ENCODE measurements around the gene CAPN2. TPM values are rescaled to one million over a fixed set of nuclear protein-coding genes. Genes with fewer than 3 reads are reported as not detected.
A peak's percentile ranks its signal among the peaks of the same experiment; 100 is the strongest.

The CAPN2 gene
- total and polyA plus RNA-seq, 10 donors: 20.5 to 106 (median 82.0) TPM

DNA sequence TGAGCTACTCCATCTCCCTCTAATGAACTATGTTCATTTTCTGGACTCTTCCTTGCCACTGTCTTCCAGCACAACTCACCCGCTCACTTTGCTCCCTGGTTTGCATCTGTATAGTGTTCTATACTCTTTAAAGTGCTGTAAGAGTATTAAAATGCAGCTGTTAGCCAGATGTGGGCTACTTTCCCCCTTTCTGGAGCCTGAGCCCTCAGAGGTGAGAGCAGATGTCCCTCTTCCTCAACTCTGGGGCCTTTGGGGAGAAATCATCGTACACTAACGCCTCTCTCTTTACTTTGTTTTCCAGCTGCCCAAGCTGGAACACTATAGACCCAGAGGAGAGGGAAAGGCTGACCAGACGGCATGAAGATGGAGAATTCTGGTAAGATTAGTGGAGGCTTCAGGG, 39.4 kb downstream of the CAPN2 start:
- H3K27ac ChIP-seq: no peak overlapping the region
- H3K4me3 ChIP-seq: no peak overlapping the region
- no peaks in the 10 kb centered on the region for H3K9me3 ChIP-seq
- 95 to 98% (median 96%) methylated on average over 4 of the region's 4 CpGs for WGBS, 5 donors
- DNase-seq: no peak
- intact Hi-C loops (cut with DNase I; ENCODE audit: low total_unique reads): no loop called here
- TF ChIP-seq POLR2AphosphoS5 (IDR thresholded peaks at IDR 0.05) (no peak), POLR2A (IDR thresholded peaks at IDR 0.05) (no peak), CTCF (IDR thresholded peaks at IDR 0.05 in 8 of 11, conservative IDR thresholded peaks at IDR 0.05 in 3 of 11) (no peak)
- H3K27me3 ChIP-seq (replicated peaks in 1 of 7): no peaks in the 10 kb centered on the region
- H3K36me3 ChIP-seq: peaks cover 0 to 87% (median 66%) of the 10 kb centered on the region in 6 donors
- peaks cover 7 to 29% (median 21%) of the 10 kb centered on the region in 6 donors for H3K4me1 ChIP-seq

GRCh38 chr1:223752721-223753515, 40.6 kb downstream of the CAPN2 start:
- DNase-seq: peak; percentile 78
- Histone ChIP-seq H3K4me1 (peaks cover 4 to 20% (median 14%) of the 10 kb centered on the region in 6 donors), H3K4me3 (no peak overlapping the region), H3K9me3 (no peaks in the 10 kb centered on the region), H3K27me3 (replicated peaks in 1 of 7) (no peaks in the 10 kb centered on the region), H3K27ac (peak overlapping the region in 1 of 8 donors; percentile 6), H3K36me3 (peaks cover 0 to 88% (median 75%) of the 10 kb centered on the region in 6 donors)
- WGBS, 5 donors: 73 to 87% (median 80%) methylated on average over 15 of the region's 15 CpGs
- no peak for TF ChIP-seq CTCF (IDR thresholded peaks at IDR 0.05 in 8 of 11, conservative IDR thresholded peaks at IDR 0.05 in 3 of 11)
- no peak for TF ChIP-seq POLR2AphosphoS5 (IDR thresholded peaks at IDR 0.05)
- TF ChIP-seq POLR2A (IDR thresholded peaks at IDR 0.05): no peak
- intact Hi-C loops (cut with DNase I; ENCODE audit: low total_unique reads): no loop called here

DNA sequence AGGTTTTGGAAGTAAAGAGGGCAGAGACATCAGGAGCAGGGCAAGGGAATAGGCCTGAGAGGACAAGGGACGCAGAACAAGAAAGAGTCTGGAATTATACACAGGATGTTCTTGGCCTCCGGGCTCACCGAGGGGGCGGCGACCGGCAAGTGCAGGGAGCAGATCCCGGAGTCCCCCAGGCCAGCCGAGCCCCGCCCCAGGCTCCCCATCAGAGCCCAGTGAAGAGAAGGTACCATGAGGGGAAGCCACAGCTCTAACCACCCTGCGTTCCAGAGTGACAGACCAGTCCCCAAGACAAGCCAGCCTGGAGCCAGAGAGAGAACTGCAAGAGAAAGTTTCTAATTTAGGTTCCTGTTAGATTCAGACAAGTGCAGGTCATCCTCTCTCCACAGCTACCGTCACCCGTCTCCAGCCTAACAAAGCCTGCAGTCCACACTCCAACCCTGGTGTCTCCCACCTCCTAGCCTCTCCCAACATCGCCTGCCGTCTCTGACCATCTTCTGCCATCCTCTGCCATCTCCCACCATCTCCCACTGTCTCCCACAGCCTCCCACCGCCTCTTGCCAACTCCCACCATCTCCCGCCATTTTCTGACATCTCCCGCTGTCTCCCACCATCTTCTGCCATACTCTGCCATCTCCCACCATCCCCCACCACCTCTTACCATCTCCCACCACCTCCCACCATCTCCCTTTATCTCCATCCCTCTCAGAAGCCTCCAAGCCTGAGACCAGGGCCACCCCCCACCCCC, 42.5 kb downstream of the CAPN2 start:
- Histone ChIP-seq H3K9me3 (no peaks in the 10 kb centered on the region), H3K4me1 (peaks cover 0 to 1% (median 0%) of the 10 kb centered on the region in 6 donors), H3K36me3 (peaks cover 0 to 100% (median 93%) of the 10 kb centered on the region in 6 donors), H3K27ac (no peak overlapping the region), H3K27me3 (replicated peaks in 1 of 7) (no peaks in the 10 kb centered on the region), H3K4me3 (no peak overlapping the region)
- 93 to 96% (median 94%) methylated on average over 17 of the region's 17 CpGs for WGBS, 5 donors
- TF ChIP-seq CTCF (IDR thresholded peaks at IDR 0.05 in 8 of 11, conservative IDR thresholded peaks at IDR 0.05 in 3 of 11): no peak
- TF ChIP-seq POLR2AphosphoS5 (IDR thresholded peaks at IDR 0.05): peak in 1 of 3 donors; percentile 7
- no peak for TF ChIP-seq POLR2A (IDR thresholded peaks at IDR 0.05)
- peak; percentile 62 for DNase-seq
- intact Hi-C loops (cut with DNase I; ENCODE audit: low total_unique reads): no loop called here

- no peak overlapping the region for H3K27ac ChIP-seq
- peak; percentile 61 for DNase-seq
- H3K9me3 ChIP-seq: no peaks in the 10 kb centered on the region
- no peak for TF ChIP-seq POLR2AphosphoS5 (IDR thresholded peaks at IDR 0.05)
- TF ChIP-seq POLR2A (IDR thresholded peaks at IDR 0.05): no peak
- no peak for TF ChIP-seq CTCF (IDR thresholded peaks at IDR 0.05 in 8 of 11, conservative IDR thresholded peaks at IDR 0.05 in 3 of 11)
- no peaks in the 10 kb centered on the region for H3K4me1 ChIP-seq
- WGBS, 5 donors: 86 to 94% (median 93%) methylated on average over 7 to 9 of the region's 9 CpGs
- intact Hi-C loops (cut with DNase I; ENCODE audit: low total_unique reads): no loop called here
- no peak overlapping the region for H3K4me3 ChIP-seq
- H3K36me3 ChIP-seq: peaks cover 0 to 100% (median 94%) of the 10 kb centered on the region in 6 donors
- no peaks in the 10 kb centered on the region for H3K27me3 ChIP-seq (replicated peaks in 1 of 7)
Observed at GRCh38 chr1:223755432-223755792, 43.1 kb downstream of the CAPN2 start.

All from spleen (tissue), 11 donors.